HG02759 (cell line): Measurements from ENCODE around the gene FAM83F.
"Not testable (repeated sequence)": the region's sequence is repeated elsewhere in the genome, so short reads cannot be mapped to it uniquely, and the experiment has no call there.

Experiments used
- ATAC-seq: cut with Tn5 transposase; IDR thresholded peaks from one replicate; pipeline ENCODE4 v1.9.1; 2021; ENCODE audit warnings: mild to moderate bottlenecking, moderate library complexity; ENCODE audit not compliant: unreplicated experiment

Gene FAM83F

GRCh38 chr22:40014667-40015248 is 20.0 kb downstream of the FAM83F start:
- no peak for ATAC-seq

- no peak for ATAC-seq
Measured at GRCh38 chr22:40015358-40015976, 20.7 kb downstream of the FAM83F start.

DNA sequence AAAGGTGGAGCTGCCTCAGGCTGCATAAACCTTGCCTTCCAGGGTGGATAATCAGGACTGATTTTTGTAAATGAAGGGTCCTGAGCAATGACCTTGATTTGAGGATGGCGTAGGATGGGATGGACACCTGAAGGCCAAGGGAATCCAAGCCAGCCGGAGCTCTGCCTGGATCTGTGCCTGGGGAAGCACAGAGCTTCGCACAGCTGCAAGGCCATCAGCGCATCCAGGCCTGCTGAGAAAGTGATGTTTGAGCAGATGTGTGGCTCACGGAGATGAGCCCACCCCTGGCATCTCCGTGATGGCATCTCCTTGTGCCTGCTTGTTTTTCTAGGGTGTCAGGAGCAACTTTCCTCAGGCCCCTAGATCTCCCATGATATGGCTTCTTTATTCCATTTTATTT is 23.3 kb downstream of the FAM83F start:
- ATAC-seq = no peak

DNA sequence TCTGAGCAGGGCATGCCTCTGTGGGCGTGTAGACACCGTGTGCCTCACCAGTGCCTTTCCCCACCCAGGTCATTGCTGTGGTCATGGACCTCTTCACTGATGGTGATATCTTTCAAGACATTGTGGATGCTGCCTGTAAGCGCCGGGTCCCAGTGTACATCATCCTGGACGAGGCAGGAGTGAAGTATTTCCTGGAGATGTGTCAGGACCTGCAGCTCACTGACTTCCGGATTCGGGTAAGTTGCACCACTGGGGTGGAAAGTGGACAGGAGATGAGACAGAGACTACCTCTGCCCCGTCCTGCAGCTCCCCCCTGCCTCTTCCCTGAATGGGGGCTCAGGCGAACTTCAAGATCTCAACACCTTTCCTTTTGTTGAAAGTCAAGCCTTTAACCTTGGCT is 24.3 kb downstream of the FAM83F start:
- no peak for ATAC-seq

GRCh38 chr22:40020956-40021355 is 26.2 kb downstream of the FAM83F start:
- ATAC-seq = no peak

DNA sequence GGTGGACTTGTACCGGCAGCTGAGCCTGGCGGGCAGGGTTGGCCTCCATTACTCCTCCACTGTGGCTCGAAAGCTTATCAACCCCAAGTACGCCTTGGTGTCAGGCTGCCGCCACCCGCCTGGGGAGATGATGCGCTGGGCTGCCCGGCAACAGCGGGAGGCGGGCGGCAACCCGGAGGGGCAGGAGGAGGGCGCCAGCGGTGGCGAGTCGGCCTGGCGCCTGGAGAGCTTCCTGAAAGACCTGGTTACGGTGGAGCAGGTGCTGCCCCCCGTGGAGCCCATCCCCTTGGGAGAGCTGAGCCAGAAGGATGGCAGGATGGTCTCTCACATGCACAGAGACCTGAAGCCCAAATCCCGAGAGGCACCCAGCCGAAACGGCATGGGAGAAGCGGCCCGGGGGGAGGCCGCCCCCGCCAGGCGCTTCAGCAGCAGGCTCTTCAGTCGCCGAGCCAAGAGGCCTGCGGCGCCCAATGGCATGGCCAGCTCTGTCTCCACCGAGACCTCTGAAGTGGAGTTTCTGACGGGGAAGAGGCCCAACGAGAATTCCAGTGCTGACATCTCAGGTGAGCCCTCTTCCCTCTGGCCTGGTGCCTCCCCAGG is 26.7 kb downstream of the FAM83F start:
- ATAC-seq = no peak

DNA sequence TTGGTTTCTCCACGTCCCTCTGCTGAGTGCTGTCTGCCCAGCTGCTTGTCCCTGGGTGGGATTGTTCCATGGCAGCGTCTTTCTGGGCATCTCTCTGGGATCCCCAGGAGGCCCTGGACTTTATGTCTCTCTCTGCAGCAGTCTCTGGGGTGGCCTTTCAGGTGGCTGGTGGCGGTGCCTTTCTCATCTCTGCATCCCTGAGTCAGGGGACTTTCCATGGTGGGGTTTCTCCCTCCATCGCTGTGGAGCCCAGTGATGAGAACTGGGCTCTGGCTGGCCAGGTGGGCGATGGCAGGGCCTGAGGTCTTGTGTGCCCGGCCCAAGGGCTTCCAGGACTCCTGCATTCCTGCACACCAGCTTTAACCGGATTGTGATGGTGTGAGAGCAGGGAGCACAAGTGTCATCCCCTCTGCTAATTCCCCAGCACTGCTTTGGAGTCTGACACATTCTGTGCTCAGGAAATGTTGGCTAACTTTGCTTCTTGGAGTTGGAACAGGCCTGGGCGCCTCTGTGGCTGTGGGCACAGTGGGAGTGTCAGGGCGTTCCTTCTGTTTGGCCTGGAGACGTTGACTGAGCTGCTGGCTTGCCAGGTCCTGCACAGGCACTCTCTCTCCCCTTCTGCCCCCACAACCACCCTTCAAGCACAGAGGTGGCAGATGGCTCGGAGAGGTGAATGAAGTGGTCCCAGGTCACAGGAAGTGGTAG is 27.9 kb downstream of the FAM83F start:
- no peak for ATAC-seq

- ATAC-seq = no peak
Measured at GRCh38 chr22:40023341-40023841, 28.6 kb downstream of the FAM83F start.

GRCh38 chr22:40024201-40025061 is 29.7 kb downstream of the FAM83F start:
- no peak for ATAC-seq

- not testable (repeated sequence) for ATAC-seq
Measured at GRCh38 chr22:40025062-40025379, 30.3 kb downstream of the FAM83F start.

GRCh38 chr22:40025856-40026255 is 31.1 kb downstream of the FAM83F start:
- no peak for ATAC-seq

- no peak for ATAC-seq
Measured at GRCh38 chr22:40026641-40027040, 31.9 kb downstream of the FAM83F start.

GRCh38 chr22:40027191-40028097 is 32.7 kb downstream of the FAM83F start:
- ATAC-seq = no peak

DNA sequence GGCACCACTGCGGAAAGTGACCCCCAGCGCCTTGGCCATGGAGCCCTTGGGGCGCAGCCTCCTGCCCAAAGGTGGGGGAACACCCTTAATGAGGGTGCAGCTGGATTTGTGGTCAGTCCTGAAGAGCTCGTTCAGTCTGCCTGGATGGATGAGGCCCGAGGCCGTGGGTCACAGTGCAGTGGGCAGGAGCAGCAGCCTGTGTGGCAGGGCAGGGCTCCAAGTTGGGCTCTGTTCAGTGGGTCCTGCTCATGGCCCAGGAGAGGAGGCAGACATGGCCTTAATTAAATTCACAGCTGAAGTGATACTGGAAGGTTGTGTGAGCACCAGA is 33.3 kb downstream of the FAM83F start:
- ATAC-seq = no peak

DNA sequence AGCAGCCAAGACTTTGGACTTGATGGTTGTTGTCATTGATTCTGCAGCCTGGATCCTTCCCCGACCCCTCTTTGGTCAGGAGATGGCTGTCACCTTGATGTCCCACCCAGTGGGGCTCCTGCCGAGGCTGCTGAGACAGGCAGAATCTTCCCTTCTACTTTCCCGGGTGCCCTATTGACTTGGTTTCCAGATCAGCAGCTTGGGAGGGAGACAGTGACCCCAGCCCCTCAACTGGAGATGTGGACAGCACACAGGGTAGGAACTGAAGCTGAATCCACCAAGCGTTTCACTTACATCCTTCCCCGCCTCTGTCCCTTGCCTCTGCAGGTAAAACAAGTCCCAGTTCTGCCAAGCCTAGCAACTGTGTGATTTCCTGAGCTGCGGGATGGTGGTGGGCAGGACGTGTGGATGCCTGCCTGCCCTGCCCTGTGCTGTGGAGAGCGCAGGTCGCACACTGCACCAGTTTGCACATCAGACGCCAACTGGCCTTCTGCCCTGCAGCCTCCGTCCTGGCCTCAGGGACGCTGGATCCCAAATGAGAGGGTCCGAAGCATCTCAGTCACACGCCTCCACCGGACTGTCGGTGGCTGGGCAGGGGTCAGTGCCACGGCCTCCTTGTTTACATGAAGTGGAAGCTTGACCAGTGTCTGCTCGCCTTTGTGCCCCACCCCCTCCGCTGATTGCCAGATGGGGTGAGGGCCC is 34.6 kb downstream of the FAM83F start:
- no peak for ATAC-seq

DNA sequence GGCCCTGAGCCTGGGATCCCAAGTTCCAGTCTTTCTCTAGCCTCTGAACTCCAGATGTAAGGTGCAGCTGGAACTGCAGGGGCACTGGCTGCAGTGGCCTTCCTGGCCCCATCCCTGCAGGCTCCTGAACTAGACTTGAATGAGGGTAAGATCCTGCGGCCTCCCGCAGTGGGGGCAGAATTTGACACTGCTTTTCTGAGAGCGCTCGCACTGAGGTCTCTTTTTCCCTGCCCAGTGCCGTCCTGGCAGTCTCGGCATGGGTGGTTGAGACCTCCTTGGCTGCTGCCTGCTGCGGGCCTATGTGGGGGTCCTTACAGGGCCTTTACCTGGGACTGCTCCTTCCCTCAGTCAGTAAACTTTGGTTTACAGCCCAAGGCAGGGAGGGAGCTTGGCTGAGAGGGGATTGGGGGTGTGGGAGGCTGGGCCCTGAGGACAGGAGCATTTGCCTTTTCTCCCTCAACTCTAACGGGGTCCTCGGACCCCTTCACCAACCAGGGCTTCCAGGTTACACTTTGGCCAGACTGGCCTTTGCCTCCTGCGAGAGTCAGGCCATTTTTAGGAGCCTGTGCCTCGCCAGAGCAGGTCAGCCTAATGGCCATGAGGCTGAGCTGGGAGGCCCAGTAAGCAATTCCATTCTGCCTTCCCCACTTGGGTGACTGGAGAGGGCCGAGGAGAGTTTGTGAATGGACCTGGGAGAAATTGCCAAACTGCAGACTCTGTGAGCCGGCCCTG is 35.4 kb downstream of the FAM83F start:
- ATAC-seq = no peak

DNA sequence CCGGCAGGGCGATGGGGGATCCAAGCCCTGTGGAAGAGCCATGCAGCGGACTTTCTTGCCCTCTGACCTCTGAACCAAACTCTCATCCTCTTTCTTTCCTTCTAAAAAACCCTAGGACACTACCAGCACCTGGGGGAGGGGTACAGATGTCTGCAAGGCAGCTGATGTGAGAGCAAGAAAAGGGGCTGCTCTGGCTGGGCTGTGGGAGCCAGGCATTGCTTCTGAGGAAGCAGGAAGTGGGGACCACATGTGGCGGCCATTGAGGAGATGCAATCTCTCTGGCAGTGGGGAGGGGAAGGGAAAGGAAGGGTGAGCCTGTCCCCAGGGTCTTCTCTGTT is 36.0 kb downstream of the FAM83F start:
- no peak for ATAC-seq

DNA sequence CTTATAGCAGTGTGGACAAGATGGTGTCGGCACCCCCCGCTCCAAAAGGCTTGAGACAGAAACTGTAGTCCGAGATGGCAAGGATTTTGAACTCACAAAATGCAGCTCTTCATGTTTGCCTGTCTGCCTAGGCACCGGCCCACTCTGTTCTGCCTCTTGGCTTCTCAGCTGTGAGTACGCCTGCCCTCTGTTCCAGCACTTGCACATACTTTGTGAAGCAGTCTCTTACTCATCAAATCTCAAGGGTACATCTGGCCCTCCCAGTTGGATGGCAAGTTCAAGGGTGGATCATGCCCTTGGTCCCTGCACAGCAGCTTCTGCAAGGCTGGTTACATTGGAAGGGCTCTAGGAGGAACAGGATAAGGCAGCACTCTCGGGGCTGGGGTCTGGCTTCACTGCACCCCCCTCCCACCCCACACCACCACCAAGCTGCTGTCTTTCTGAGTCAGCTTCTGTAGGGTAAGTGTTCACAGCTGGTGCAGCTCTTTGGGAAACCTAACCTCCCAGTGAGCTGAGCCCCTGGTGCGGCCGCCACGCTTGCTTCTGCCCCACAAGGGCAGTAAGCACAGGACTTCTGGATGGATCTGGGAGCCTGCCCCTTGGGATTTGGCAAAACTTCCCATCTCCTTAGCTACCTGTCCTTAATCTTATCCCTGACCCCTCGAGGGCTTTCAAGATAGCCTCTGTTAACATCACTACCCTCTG is 37.2 kb downstream of the FAM83F start:
- ATAC-seq = no peak
